ENCODE data around the gene PER1. TPM values are rescaled to one million over a fixed set of nuclear protein-coding genes. Genes with fewer than 3 reads are reported as not detected.

The PER1 gene
- total RNA-seq, 1 experiment from 2014 or later: 25.0 TPM

GRCh38 chr17:8156246-8156992 lies 4.2 kb upstream of the PER1 start:
- Histone ChIP-seq H3K27ac (ENCODE audit: low read length) (peak overlapping the region; percentile 77), H3K4me3 (ENCODE audit: low read length) (peak overlapping the region; percentile 93), H3K27me3 (ENCODE audit: low read length) (no peaks in the 10 kb centered on the region), H3K9ac (ENCODE audit: low read length) (peak overlapping the region; percentile 88), H3K4me2 (ENCODE audit: low read length) (peak overlapping the region; percentile 90), H3K9me2 (replicated peaks; ENCODE audit: low read length) (no peaks in the 10 kb centered on the region), H3F3A (ENCODE audit: low read length, unreplicated experiment) (no peaks in the 10 kb centered on the region), H3K36me3 (ENCODE audit: low read depth, low read length) (no peaks in the 10 kb centered on the region; the same call in 1 of the 2 replicates), H4K20me1 (ENCODE audit: low read length) (peaks cover 12% of the 10 kb centered on the region; the same call in 1 of the 2 replicates), H2AFZ (ENCODE audit: low read length) (peak overlapping the region; percentile 68), H3K4me1 (ENCODE audit: insufficient read depth, low read length) (peaks cover 42% of the 10 kb centered on the region), H3K79me2 (ENCODE audit: low read length) (peaks cover 36% of the 10 kb centered on the region), H3K9me3 (ENCODE audit: low read length) (no peaks in the 10 kb centered on the region)
- TF ChIP-seq EZH2 (IDR thresholded peaks at IDR 0.05; ENCODE audit: low read length, unreplicated experiment): no peak
- no peak for TF ChIP-seq EZH2phosphoT487 (IDR thresholded peaks at IDR 0.05; ENCODE audit: borderline replicate concordance, low read length)
- TF ChIP-seq CTCF (conservative IDR thresholded peaks at IDR 0.05; ENCODE audit: low read depth, low read length): no peak
- ATAC-seq (peak; percentile 65), DNase-seq (peak; percentile 99)
- POLR2A ChIA-PET (ENCODE audit: unreplicated experiment): interaction anchor here (0.6 to 1.0 kb wide), 2 partner anchors 17 to 273 kb away, joined by 3 to 5 read pairs; no protein-coding TSS in a partner anchor
- intact Hi-C loops (cut with micrococcal nuclease): loop anchor here (1.0 kb wide), 2 partner anchors 18 to 36 kb away; no protein-coding TSS in a partner anchor
- CTCF ChIA-PET: no interaction called here
- no TSS peak for BruUV-seq (replicated peaks)

- intact Hi-C loops (cut with micrococcal nuclease): loop anchor here (1.0 kb wide), 2 partner anchors 18 to 36 kb away; no protein-coding TSS in a partner anchor
- Histone ChIP-seq H3F3A (ENCODE audit: low read length, unreplicated experiment) (no peaks in the 10 kb centered on the region), H3K4me2 (ENCODE audit: low read length) (peak overlapping the region; percentile 90), H3K79me2 (ENCODE audit: low read length) (peaks cover 32% of the 10 kb centered on the region), H3K27me3 (ENCODE audit: low read length) (no peaks in the 10 kb centered on the region), H3K9me2 (replicated peaks; ENCODE audit: low read length) (no peaks in the 10 kb centered on the region), H3K9ac (ENCODE audit: low read length) (peak overlapping the region; percentile 88), H3K4me1 (ENCODE audit: insufficient read depth, low read length) (peaks cover 41% of the 10 kb centered on the region), H4K20me1 (ENCODE audit: low read length) (peaks cover 13% of the 10 kb centered on the region; the same call in 1 of the 2 replicates), H3K27ac (ENCODE audit: low read length) (peak overlapping the region; percentile 62), H2AFZ (ENCODE audit: low read length) (no peak overlapping the region), H3K36me3 (ENCODE audit: low read depth, low read length) (no peaks in the 10 kb centered on the region; the same call in 1 of the 2 replicates), H3K4me3 (ENCODE audit: low read length) (peak overlapping the region; percentile 93), H3K9me3 (ENCODE audit: low read length) (no peaks in the 10 kb centered on the region)
- BruUV-seq (replicated peaks): TSS peak; percentile 70
- POLR2A ChIA-PET (ENCODE audit: unreplicated experiment): interaction anchor here (1.0 kb wide), 1 partner anchor 17 kb away, joined by 5 read pairs; no protein-coding TSS in a partner anchor
- DNase-seq (no peak), ATAC-seq (no peak)
- CTCF ChIA-PET: no interaction called here
- TF ChIP-seq EZH2 (IDR thresholded peaks at IDR 0.05; ENCODE audit: low read length, unreplicated experiment) (no peak), CTCF (conservative IDR thresholded peaks at IDR 0.05; ENCODE audit: low read depth, low read length) (no peak), EZH2phosphoT487 (IDR thresholded peaks at IDR 0.05; ENCODE audit: borderline replicate concordance, low read length) (no peak)
These were observed 3.7 kb upstream of the PER1 start for GRCh38 chr17:8155996-8156245.
